Activated CD8-positive, alpha-beta memory T cell treated with anti-CD3 and anti-CD28 coated beads, Interleukin-2, amount 50 U/mL, for 1 hour (primary cell): Measurements from ENCODE around the gene R3HDM2.
"Not testable (repeated sequence)": the region's sequence is repeated elsewhere in the genome, so short reads cannot be mapped to it uniquely, and the experiment has no call there.

Experiments used
- DNase-seq: peaks from one replicate; pipeline ENCODE4 v3.0.0-alpha.2; 2020; ENCODE audit errors: extremely low read depth

R3HDM2 gene

GRCh38 chr12:57452937-57453509 lies 22.2 kb upstream of the R3HDM2 start:
- no peak for DNase-seq

DNA sequence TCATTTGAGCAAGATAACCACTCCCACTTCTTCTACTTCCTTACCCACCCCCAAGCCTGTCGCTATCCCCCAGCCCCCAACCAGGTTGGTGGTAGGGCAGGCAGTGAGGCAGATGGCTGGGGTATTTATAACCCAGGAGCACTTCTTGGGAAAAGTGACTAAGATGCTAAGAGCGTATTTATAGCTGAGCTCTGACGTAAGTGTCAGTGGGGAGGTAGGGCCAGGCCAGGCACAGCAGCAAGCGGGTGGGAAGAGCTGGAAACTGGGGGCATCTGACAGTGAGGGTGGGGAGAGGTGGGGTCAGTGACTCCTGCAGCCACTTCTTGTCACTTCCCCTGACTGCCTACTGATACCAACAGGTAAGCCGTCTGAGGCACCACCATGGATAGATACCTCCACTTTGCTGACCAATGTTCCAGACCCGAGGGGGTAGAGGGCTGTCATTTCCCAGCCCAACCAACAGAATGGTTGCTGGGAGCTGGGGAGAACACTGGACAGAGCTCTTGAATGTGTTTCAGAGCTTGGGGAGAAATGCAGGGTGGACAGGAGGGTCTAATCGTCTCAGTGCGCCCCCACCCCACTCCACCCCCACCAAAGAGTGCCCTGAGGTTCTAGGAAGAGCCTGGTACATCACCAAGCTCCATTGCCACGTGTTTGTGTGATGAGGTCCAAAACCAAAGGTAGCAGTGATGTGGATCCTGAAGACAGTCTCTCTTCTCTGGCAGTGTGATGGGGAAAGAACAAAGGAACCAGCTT lies 21.5 kb upstream of the R3HDM2 start:
- no peak for DNase-seq

DNA sequence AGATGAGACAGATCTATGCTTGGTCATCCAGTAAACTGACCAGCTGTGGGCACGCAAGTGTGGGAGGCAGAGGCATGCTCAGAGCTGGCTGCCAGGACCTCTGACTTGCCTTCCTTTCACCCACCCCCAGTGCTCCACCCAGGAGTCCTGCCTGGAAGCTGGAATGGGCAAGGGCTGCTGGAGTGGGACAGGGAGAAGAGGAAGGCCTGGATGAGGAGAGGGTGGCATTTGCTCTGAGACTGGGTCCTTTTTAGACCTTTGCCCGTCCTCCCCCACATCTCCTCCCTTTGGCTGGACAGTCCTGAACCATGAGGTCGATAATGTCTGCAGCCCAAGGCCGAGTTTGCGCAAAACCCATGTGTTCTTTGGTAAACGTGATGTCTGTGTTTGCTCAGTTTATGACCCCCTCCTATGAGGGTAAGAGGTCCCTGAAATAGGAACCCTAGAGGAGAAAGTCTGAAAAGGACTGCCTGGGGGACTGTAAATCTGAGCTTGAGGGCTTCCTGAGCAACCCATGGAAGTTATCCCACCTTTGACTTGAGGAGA lies 20.5 kb upstream of the R3HDM2 start:
- DNase-seq, result no peak

DNA sequence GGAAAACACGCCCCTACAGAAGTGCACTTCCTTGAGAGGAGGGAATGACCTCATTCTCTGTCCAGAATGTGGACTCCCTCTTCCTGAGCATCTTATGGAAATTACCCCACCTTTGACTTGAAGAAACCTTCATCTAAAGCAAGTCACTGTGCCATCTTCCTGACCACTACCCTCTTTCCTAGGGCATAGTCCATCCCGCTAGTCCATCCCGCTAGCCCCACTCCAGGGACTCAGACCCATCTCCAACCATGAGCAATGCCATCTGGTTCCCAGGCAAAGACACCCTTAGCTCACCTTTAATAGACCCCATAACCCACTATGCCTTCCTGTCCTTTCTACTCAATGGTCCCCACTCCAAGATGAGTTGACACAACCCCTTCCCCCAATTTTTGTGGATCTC lies 19.2 kb upstream of the R3HDM2 start:
- no peak for DNase-seq

GRCh38 chr12:57449375-57449774 lies 18.5 kb upstream of the R3HDM2 start:
- no peak for DNase-seq

- no peak for DNase-seq
Measured at GRCh38 chr12:57448669-57449068, 17.8 kb upstream of the R3HDM2 start.

DNA sequence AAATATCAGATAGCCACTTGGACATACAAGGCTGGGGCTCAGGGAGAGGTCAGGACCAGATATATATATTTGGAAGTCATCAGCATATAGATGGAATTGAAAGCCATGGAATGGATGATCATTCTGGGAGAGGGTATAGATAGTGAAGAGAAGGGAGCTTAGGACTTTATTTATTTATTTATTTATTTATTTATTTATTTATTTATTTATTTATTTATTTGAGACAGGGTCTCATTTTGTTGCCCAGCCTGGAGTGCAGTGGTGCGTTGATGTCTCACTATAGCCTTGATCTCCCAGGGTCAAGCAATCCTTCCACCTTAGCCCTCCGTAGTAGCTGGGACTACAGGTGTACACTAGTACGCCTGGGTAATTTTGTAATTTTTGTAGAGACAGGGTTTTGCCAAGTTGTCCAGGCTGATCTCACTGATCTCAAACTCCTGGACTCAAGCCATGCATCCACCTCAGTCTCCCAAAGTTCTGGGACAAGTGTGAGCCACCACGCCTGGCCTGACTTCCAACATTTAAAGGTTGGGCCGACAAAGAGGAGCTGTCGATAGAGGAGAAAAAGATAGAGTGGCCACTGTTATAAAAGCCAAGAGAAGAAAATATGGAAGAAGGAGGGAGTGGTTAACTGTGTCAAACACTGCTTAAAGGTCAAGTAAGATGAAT lies 15.6 kb upstream of the R3HDM2 start:
- DNase-seq, result no peak

DNA sequence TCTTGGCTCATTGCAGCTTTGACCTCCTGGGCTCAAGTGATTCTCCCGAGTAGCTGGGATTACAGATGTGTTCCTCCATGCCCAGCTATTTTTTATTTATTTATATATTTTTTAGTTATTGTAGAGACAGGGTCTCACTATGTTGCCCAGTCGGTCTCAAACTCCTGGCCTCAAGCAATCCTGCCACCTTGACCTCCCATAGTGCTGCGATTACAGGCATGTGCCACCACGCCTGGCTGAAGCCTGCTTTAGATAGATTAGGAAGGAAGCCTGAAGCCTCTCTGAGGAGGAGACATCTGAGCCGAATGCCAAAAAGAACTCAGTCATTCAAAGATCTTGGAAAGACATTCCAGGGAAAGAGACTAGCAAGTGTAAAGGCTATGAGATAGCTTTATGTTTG lies 13.9 kb upstream of the R3HDM2 start:
- DNase-seq, result no peak

GRCh38 chr12:57444337-57444736 lies 13.5 kb upstream of the R3HDM2 start:
- DNase-seq, result not testable (repeated sequence)

- no peak for DNase-seq
Measured at GRCh38 chr12:57441846-57442427, 11.1 kb upstream of the R3HDM2 start.

- not testable (repeated sequence) for DNase-seq
Measured at GRCh38 chr12:57441393-57441792, 10.6 kb upstream of the R3HDM2 start.

DNA sequence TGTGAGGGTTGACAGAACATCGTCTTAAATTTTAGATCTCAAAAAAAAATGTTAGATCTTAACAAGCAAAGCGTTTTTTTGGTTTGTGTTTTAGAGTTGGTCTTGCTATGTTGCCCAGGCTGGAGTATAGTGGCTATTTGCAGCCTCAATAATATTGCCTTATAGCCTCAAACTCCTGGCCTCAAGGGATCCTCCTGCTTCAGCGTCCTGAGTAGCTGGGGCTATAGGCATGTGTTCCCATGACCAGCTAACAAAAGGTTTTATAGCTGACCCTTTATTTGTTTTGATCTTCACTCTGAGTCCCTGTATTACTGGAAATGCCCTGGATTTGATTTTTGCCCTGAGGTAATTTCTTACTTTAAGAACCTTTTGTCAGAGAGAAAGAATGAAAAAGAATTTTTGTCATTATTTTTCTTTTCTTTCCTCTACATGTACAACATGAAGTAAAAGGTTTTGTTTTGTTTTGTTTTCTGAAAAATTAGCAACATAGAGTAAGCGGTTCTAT lies 9.0 kb upstream of the R3HDM2 start:
- DNase-seq, result no peak

- no peak for DNase-seq
Measured at GRCh38 chr12:57438400-57438799, 7.6 kb upstream of the R3HDM2 start.

DNA sequence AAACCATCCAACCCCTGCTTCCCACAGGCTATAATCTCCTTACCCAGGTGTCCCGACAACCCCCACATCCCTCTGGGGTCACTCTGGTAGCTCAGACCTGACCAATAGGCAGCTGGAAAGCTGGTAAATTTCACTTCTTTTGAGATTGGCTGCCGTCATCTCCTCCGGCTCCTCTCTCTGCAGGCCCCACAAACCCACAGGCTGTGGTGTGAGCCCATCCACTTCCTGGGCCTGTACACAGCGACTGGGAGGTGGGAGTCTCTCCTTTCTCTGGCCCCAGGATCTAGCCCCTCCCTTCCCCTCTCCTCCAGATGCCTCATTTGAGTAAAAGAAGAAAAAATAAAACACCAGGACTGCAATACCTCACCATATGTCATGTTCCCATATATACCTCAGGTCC lies 4.5 kb upstream of the R3HDM2 start:
- DNase-seq, result no peak

GRCh38 chr12:57434517-57435223 lies 3.8 kb upstream of the R3HDM2 start, which contains the start of gene INHBC:
Gene INHBC, plus strand, starts transcription at chr12:57434784. Its CDS starts 103 bp downstream, at chr12:57434887.
- DNase-seq, result no peak

DNA sequence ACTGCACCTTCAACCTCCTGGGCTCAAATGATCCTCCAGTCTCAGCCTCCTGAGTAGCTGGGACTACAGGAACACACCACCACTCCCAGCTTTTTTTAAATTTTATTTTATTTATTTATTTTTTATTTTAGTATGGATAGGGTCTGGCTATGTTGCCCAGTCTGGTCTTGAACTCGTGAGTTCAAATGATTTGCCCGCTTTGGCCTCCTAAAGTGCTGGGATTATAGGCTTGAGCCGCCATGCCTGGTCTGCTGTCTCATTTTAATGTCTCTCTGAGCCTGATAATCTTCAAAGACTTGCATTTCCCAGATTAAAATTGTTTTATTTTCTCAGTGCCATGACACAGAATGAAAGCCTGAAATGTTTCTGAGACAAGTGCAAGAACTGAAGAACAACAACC lies 2.5 kb upstream of the R3HDM2 start:
- DNase-seq, result no peak

DNA sequence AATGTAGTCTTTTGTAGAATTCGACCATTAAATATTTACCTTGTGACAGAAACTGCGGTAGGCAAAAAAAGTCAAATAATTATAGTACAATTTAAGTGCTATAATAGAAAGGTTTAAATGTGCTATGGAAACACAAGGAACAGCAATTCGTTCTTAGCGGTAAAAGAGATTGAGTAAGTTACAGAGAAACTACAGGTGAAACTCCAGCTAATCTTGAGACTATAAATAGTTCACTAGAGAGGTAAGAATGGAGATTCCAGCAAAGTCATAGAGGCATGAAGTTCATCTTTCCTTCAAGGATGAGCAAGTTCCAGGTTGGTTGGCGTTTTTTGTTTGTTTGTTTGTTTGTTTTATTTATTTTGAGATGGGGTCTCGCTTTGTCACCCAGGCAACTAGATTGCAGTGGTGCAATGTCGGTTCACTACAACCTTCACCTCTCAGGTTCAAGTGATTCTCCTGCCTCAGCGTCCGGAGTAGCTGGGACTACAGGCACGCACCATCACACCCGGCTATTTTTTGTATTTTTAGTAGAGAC lies 878 bp upstream of the R3HDM2 start:
- no peak for DNase-seq

DNA sequence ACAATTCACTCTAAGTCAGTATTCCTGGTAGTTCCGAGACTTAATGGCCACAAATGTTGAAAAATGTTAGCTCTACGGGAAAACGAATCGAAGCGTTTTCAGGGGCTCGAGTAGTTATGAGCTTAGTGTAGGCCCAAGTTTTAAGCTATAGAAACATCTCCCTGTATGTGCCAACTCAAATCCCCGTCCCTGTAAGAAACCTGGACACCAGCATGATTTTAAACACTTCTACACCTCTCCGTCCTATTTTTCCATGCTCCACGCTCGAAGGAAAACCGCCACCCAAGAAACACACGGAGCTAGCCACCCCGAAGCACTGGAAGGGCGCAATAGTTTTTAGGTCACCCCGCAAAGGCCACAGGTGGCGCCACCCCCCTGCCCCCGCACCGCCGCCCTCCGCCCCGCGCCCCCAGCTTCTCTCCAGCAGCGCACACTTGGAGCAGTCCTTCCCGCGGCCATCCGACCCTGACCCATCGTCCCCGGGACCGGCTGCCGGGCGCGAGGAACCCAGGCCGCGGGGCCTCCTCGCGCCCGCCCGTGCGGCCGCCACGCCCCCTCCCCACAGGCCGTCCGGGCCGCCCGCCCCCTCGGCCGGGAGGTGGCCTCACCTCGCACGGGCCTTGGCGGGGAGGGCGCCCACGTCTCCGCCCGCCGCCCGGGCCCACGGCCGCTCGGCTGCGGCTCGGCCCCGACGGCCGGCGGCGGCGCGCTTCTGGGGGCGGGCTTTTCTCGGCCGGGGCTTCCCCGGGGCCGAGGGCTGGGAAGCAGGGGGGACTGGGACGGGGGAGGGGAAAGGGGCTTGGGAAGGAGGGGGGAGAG lies 522 bp downstream of the R3HDM2 start:
- no peak for DNase-seq

GRCh38 chr12:57429473-57430111 lies 1.3 kb downstream of the R3HDM2 start:
- DNase-seq, result no peak

- DNase-seq, result no peak
Measured at GRCh38 chr12:57428965-57429364, 1.9 kb downstream of the R3HDM2 start.
